H1 (cell line): ENCODE data around the gene LDLRAD3. TPM values are rescaled to one million over a fixed set of nuclear protein-coding genes. Genes with fewer than 3 reads are reported as not detected.

Experiments used
- NRF1 ChIP-seq: IDR thresholded peaks from 2 replicates; pipeline ENCODE4 v1.6.1; 2011; ENCODE audit warnings: mild to moderate bottlenecking, low read depth, low read length, improper control_type of control experiment
- POLR2AphosphoS5 ChIP-seq: IDR thresholded peaks from 2 replicates; pipeline ENCODE4 v1.6.1; 2011; ENCODE audit warnings: low read depth, low read length
- SP1 ChIP-seq: IDR thresholded peaks from 2 replicates; pipeline ENCODE4 v1.6.1; 2011; ENCODE audit warnings: low read depth, low read length
- polyA plus RNA-seq, 7 experiments: library from polyadenylated mRNA; depleted of rRNA in 3 of 7; stranded (reverse) in 5 of 7; unstranded in 2 of 7; fragments of >200 nt in 5 of 7; fragments of 200-250 nt in 2 of 7; gene quantifications; 1 replicate in 5 of 7; 2 replicates in 1 of 7; 4 replicates in 1 of 7; pipeline versions ENCODE4 v1.2.1 to v1.2.3, GENCODE V29; 2011 to 2013; ENCODE audit warnings: missing spikeins in 2 of 7, mixed read lengths in 2 of 7
- total RNA-seq: library from RNA; stranded (reverse); fragmentation: NEBNext Ultra II Directional; extraction: Animal tissue kit (Norgen Biotek cat#: 25700); gene quantifications from 2 replicates; pipeline ENCODE4 v1.2.1, GENCODE V29; 2021

LDLRAD3 gene
- total and polyA plus RNA-seq, 2 of the 8 experiments (the other 6 are each of a cell fraction or from before 2014, with no cell fraction given), result 18.6 to 22.8 TPM

DNA sequence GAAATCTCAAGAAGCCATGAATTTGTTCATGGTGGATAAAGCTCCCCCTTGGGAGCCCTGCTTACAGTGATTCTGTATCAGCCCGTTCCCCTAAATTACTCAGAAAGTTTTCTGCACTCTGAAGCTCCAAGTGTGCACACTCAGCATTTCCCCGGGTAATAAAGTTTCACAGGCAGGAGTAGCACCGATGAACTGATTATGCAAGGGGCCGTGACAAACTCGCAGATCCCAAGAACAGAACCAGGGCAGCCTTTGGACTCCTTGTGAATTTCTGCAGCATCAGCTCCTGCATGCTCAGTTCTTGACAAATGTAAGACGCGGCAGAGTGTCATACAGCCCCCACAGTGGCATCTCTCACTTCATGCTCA is 271.8 kb downstream of the LDLRAD3 start (continued):
- TF ChIP-seq POLR2AphosphoS5 (no peak), NRF1 (no peak), SP1 (no peak)
